Gastroesophageal sphincter (tissue), 3 donors: ENCODE data around the gene AZGP1.

Experiments
- EP300 ChIP-seq: sonication (generic); formaldehyde crosslinking; IDR thresholded peaks from one replicate; pipeline ENCODE4 v1.6.1; 2017; ENCODE audit warnings: antibody characterized with exemption, mild to moderate bottlenecking
- POLR2A ChIP-seq, 2 donors: fragments of 450-650 bp; IDR thresholded peaks; one replicate each; pipeline ENCODE4 v1.6.1; 2017; ENCODE audit warnings: antibody characterized with exemption in 2 of 2, mild to moderate bottlenecking in 2 of 2, moderate library complexity in 1 of 2
- POLR2AphosphoS5 ChIP-seq: sonication (generic); formaldehyde crosslinking; IDR thresholded peaks from one replicate; pipeline ENCODE4 v1.6.1; 2017; ENCODE audit warnings: antibody characterized with exemption
- TF ChIP-seq, protein P1 (sequence below), 4 experiments: fragments of 200-600 bp in 2 of 4; fragments of 450-650 bp in 2 of 4; sonication (generic) in 1 of 4; IDR thresholded peaks; one replicate each; pipeline ENCODE4 v1.5.1; 2017 to 2019; ENCODE audit warnings: antibody characterized with exemption in 4 of 4, mild to moderate bottlenecking in 2 of 4, moderate library complexity in 2 of 4

DNA sequence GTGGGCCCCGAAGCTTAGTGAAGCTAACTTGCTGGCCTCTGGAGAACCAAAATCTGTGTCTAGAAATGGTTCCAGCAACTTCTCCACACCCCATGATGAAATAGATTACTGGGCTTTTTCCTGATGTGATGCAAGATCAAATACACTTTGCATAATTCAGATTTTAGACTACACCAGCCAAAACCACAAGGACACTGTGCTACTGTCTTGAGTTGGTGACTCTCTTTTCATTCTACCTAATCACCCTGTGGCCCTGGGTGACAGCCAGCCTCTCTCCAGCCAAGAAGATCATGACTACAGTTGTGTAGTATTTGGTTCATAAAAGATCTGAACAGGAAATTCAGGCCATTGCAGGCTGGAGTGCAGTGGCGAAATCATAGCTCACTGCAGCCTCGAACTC lies 22.2 kb downstream of the AZGP1 start:
- TF ChIP-seq, protein P1, sequence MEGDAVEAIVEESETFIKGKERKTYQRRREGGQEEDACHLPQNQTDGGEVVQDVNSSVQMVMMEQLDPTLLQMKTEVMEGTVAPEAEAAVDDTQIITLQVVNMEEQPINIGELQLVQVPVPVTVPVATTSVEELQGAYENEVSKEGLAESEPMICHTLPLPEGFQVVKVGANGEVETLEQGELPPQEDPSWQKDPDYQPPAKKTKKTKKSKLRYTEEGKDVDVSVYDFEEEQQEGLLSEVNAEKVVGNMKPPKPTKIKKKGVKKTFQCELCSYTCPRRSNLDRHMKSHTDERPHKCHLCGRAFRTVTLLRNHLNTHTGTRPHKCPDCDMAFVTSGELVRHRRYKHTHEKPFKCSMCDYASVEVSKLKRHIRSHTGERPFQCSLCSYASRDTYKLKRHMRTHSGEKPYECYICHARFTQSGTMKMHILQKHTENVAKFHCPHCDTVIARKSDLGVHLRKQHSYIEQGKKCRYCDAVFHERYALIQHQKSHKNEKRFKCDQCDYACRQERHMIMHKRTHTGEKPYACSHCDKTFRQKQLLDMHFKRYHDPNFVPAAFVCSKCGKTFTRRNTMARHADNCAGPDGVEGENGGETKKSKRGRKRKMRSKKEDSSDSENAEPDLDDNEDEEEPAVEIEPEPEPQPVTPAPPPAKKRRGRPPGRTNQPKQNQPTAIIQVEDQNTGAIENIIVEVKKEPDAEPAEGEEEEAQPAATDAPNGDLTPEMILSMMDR (IDR thresholded peaks at IDR 0.05) = no peak
- TF ChIP-seq EP300 = no peak
- TF ChIP-seq POLR2A (IDR thresholded peaks at IDR 0.05) = no peak
- no peak for TF ChIP-seq POLR2AphosphoS5
